Measurements from ENCODE around the gene WWC2.

Gene WWC2

GRCh38 chr4:183173580-183174526 is 74.8 kb downstream of the WWC2 start:
- DNase-seq (ENCODE audit: low read depth in 1 of 2, low spot score in 1 of 2): no peak
- Histone ChIP-seq H3K27ac (replicated peaks) (no peak overlapping the region), H3K4me3 (replicated peaks; ENCODE audit: insufficient read depth, low read length) (no peak overlapping the region), H3K27me3 (ENCODE audit: insufficient read depth, poor library complexity, severe bottlenecking) (no peaks in the 10 kb centered on the region)
- no peak for TF ChIP-seq REST (IDR thresholded peaks at IDR 0.05; ENCODE audit: insufficient replicate concordance, low read depth)
- TF ChIP-seq CTCF (IDR thresholded peaks at IDR 0.05; ENCODE audit: insufficient read depth, low read length): no peak
- no peak for TF ChIP-seq GABPA (IDR thresholded peaks at IDR 0.05; ENCODE audit: low read depth)
- TF ChIP-seq POLR2AphosphoS5 (IDR thresholded peaks at IDR 0.05; ENCODE audit: low read depth): no peak
- no peak for TF ChIP-seq SPI1 (IDR thresholded peaks at IDR 0.05; ENCODE audit: borderline replicate concordance, low read depth)

- H3K4me3 ChIP-seq (replicated peaks; ENCODE audit: insufficient read depth, low read length): no peak overlapping the region
- H3K27me3 ChIP-seq (ENCODE audit: insufficient read depth, poor library complexity, severe bottlenecking): no peaks in the 10 kb centered on the region
- DNase-seq (ENCODE audit: low read depth in 1 of 2, low spot score in 1 of 2): no peak
- no peak overlapping the region for H3K27ac ChIP-seq (replicated peaks)
- TF ChIP-seq REST (IDR thresholded peaks at IDR 0.05; ENCODE audit: insufficient replicate concordance, low read depth): no peak
- TF ChIP-seq POLR2AphosphoS5 (IDR thresholded peaks at IDR 0.05; ENCODE audit: low read depth): no peak
- TF ChIP-seq GABPA (IDR thresholded peaks at IDR 0.05; ENCODE audit: low read depth): no peak
- no peak for TF ChIP-seq SPI1 (IDR thresholded peaks at IDR 0.05; ENCODE audit: borderline replicate concordance, low read depth)
- no peak for TF ChIP-seq CTCF (IDR thresholded peaks at IDR 0.05; ENCODE audit: insufficient read depth, low read length)
These were observed 76.7 kb downstream of the WWC2 start for GRCh38 chr4:183175631-183176232.

- TF ChIP-seq POLR2AphosphoS5 (IDR thresholded peaks at IDR 0.05; ENCODE audit: low read depth): no peak
- TF ChIP-seq GABPA (IDR thresholded peaks at IDR 0.05; ENCODE audit: low read depth): no peak
- TF ChIP-seq SPI1 (IDR thresholded peaks at IDR 0.05; ENCODE audit: borderline replicate concordance, low read depth): no peak
- no peak for TF ChIP-seq CTCF (IDR thresholded peaks at IDR 0.05; ENCODE audit: insufficient read depth, low read length)
- TF ChIP-seq REST (IDR thresholded peaks at IDR 0.05; ENCODE audit: insufficient replicate concordance, low read depth): no peak
- no peaks in the 10 kb centered on the region for H3K27me3 ChIP-seq (ENCODE audit: insufficient read depth, poor library complexity, severe bottlenecking)
- no peak overlapping the region for H3K4me3 ChIP-seq (replicated peaks; ENCODE audit: insufficient read depth, low read length)
- no peak overlapping the region for H3K27ac ChIP-seq (replicated peaks)
- DNase-seq (ENCODE audit: low read depth in 1 of 2, low spot score in 1 of 2): no peak
These were observed 77.9 kb downstream of the WWC2 start for GRCh38 chr4:183177001-183177400.

Data from HL-60 (cell line).